COLO668 (cell line): ENCODE data around the gene FBP1.

Experiments used
- DNase-seq: peaks from one replicate; lab custom pipeline; 2025; ENCODE audit not compliant: unreplicated experiment; lab: John Stamatoyannopoulos, UW

Gene FBP1

DNA sequence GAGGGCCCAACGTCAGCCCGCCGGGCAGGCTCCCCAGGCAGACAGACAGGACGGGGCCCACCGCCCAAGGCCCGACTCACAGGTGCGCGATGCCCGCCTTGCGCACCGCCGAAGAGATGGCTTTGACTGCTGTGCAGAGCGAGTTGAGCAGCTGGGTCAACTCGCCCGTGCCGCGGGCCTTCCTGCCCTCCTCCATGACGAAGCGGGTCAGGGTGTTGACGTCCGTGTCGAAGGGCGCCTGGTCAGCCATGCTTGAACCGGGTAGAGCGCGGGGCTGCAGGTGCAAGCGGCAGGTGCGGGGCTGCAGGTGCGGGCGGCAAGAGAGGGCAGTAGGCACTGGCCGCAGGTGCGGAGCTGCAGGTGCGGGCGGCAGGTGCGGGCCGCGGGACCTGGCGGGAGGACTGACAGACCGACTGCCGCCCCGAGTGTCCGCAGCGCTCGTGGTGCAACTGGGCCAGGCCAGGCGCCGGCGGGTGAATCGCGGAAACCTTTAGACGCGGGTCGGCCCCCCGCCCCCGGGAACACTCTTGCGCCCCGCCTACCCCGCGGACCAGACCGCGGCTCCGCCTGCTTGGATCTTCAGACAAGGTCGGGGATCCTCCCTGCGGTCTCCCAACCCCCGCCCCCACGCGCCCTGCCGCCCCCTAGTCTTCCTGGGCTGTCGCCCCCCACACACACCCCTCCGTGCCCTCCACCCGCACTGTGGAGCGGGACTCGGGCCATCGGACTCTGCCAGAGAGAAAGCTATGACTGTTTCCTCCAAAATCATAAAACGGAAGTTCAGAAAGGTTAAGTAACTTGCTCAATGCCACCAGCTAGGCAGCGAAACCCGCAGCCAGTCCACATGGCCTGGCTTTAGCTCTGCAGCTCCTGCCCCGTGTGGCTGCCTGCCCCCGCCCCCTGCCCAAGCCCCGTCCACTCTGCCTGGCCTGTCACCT is at the start of gene FBP1:
TSS of gene FBP1 (minus strand) at position 458 of the 938 bp plus-strand sequence. CDS start at position 250, 208 bp downstream.
- peak; percentile 78 for DNase-seq

DNA sequence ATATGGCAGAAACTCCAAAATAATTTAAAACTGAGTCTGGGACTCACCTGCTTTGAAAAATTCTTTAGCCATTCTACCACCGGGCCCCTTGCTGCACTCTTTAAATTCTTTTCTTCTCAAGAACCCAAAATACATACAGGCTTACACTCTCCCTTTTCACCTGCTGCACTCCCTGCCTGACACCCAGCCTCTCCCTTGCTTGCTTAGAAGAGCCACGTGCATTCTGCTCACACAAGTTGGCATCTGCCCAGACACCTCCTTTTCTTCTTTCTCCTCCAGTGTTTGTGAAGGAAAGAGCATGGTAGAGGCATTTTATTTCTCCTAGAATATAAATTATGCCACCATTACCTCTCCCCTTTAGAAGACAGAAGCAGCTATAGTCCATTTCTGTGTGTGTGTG is 48.1 kb upstream of the FBP1 start:
- no peak for DNase-seq

DNA sequence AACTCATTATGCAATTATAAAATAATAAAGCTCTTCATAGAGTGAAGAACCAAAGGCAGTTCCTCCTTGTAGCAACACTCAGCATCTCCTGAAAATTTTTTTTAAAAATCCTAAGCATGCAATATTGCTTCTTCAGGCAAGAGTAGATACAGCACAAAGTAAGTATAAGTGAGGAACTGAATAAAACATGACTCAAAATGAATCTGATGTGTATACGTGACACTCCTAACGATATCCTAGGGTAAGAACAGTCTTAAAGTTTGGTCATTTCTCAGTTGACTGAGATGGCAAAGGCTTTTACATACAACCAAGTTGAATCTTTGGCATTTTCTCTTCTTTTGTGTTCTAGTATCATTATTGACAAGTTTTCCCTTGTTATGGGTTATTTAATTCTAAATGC is 46.0 kb upstream of the FBP1 start:
- no peak for DNase-seq

DNA sequence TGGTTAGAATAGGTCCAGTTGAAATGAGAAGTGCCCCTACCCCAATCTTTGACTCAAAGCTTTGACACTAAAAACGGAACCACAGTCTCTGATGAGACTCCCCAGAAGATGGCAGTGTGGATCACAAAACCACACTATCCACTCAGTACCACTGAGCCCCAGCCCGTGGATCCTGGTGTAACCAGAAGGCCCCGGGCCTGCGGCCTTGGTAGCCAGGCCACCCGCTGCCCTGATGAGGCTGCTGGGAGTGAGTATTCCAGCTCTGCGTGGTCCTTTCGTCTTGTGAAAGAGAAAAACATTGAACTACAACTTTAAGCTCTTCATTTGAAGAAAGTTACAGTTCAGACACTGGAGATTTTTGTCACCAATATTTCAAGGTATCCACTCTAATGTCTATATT is 42.2 kb upstream of the FBP1 start:
- peak; percentile 76 for DNase-seq

DNA sequence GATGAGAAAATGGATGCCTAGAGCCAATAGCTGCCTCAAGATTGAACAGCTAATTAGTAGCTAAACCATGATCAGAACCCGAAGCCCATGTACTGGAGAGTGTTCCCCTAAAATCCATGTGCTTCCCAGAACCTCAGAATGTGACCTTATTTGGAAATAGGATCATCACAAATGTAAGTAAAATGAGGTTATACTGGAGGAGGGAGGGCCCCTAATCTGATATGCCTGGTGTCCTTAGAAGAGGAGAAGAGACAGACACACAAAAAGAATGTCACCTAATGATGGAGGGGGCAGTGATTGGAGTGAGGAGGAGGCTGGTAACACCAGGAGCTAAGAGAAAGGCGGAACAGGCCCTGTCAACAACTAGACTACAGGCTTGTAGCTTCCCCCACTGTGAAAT is 41.3 kb upstream of the FBP1 start:
- no peak for DNase-seq

DNA sequence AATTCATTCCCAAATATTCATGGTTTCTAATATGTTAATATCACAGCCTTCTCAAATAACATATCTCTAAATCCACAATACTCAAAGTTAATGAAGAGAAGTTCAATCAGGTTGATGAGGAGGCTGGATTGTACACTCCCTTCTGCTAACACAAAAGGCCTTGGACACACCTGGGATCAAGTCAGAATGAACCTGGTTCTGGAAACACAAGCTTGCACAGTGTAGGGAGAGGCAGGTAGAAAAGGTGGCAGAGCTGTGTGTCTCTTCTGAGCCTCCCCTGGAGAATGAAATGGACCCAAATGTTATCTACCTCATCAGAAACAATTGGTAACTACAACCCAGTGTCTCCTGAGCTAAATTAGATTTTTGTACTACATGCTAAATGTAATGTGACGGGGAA is 40.7 kb upstream of the FBP1 start:
- no peak for DNase-seq

DNA sequence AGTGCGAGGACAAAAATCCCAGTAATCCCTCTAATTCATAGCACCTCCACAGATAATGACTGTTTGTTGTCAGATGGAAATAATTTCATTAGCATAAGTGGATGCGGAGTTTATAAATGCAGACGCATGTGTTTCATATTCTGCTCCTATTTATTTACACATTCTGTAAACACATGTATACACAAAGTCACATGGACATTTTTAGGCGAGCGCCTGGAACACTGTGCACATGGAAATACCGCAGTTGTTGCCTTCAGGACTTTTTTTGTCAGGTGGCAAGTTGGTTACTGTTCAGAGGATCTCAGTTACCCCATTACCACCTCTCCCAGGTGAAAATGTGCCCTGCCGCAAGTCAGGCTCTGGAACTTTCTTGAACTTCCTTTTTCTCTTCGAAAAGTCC is 40.3 kb upstream of the FBP1 start:
- DNase-seq, result no peak

DNA sequence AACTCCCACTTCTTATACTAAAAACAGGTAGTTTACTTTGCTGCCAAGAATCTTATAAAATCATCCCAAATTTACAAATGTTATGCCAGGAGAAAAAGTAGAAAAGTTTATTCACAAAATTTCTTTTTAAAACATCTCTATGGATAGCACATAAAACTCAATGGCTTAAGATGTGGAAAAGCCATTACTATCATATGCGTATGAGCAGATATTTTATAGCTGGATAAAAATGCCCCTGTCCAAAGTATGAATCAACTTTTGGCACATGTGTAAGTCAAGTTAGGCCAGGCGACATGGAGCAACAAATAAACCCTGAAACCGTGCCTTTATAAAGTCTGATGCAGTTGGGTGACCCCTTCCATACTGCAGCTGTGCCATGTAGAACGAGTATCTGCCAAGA is 38.6 kb upstream of the FBP1 start:
- no peak for DNase-seq

DNA sequence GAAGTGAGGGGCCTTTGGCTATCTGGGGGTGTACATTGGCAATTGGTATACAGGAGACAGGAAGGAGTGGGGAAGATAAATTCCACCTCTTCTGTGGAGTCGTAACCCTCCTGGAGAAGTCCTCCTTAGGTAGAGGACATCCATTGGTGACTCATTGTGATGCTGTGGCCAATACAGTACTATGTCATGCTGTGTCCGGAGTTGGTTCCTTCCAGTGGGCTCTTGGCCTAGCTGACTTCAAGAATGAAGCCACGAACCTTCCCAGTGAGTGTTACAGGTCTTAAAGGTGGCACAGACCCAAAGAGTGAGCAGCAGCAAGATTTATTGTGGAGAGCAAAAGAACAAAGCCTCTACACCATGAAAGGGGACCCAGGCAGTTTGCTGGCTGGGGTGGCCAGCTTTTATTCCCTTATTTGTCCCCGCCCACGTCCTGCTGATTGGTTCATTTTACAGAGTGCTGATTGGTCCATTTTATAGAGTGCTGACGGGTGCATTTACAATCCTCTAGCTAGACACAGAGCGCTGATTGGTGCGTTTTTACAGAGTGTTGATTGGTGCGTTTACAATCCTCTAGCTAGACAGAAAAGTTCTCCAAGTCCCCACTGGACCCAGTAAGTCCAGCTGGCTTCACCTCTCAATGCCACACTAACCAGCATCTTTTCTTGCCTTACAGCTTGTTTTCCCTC is 37.3 kb upstream of the FBP1 start:
- DNase-seq, result no peak

DNA sequence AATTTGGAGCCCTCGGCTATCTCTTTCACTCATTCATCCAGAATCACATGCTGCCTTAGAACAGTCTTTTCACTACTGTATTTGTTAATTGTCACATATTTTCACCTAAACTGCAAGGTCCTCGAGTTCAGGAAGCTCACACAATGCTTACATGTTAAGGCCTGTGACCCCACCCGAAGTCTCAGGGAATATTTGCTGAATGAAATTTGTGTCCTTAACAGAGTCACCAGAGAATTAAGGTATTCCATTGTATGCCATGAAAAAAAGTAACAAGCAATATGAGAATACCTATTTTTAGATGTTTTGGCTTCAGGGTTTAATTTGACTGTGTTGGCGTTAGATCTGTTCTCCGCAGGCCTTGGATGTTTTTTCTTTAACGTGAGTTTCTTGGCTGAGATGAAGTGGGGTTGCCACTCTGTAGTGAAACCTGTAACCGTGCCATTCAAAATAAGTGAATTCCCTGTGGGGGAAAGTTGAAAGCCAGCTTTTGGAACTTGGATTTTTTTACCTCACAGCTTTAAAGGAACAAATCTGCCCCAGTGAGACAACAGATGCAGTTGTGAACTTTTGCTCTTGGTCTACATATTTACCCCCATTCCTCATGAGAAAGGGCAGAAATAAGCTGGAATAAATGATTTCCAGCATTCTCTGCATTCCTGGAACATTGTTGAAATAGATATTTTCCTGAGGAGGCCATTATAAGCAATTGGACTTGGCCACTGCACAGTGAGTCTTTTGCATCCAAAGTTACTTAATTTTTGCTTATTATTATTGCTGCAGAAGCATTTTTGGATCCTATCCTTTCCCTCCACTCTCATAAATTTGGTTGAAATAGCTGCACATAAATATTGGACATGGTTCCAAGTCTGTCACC is 35.9 kb upstream of the FBP1 start:
- DNase-seq, result no peak

DNA sequence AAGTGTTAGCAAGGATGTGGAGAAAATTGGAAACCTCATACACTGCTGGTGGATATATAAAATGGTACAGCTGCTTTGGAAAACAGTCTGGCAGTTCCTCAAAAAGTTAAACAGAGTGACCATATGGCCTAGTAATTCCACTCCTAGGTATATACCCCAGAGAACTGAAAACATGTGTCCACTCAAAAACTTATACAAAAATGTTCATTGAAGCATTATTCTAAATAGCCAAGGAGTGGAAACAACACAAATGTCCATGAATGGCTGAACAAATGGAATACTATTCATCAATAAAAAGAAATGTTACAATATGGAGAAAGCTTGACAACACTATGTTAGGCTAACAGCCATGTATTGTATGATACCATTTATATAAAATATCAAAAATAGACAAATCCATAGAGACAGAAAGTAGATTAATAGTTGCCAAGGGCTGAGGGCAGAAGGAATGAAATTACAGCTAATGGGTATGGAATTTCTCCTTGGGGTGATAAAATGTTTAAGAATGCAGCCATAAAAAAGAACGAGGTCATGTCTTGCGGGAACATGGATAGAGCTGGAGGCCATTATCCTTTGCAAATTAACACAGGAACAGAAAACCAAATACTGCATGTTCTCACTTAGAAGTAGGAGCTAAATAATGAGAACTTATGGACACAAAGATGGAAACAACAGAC is 33.6 kb upstream of the FBP1 start:
- DNase-seq, result no peak

DNA sequence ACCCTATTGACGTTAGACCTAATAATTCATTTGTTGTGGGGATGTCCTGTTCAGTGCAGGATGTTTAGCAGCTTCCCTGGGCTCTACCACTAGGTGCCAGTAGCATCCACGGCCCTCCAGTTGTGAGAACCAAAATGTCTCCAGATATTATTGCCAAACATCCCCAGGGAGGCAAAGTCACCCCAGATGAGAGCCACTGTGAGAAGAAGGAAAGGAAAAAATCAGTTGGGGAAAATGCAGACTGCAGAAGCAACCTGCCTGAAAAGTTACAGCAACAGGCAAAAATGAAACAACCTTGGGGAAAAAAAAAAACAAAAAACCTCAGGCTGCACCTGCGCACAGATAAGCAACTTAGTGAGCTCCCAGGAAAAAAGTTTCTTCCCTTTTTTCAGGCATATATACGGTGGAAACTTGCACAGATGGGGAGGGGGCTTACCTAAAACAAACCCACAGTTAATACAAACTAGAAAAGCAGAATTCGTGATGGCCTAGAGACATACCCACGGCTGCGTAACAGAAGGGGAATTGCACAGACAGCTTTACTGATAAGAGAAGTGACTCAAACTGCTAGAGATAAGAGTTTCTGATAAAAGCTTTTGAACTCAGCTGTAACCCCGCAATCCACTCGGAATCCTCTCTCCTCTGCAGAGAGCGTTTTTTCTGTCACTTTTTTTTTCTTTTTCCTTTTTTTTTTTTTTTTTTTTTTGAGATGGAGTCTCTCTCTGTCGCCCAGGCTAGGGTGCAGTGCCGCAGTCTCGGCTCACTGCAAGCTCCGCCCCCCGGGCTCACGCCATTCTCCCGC is 29.8 kb upstream of the FBP1 start:
- peak; percentile 60 for DNase-seq

DNA sequence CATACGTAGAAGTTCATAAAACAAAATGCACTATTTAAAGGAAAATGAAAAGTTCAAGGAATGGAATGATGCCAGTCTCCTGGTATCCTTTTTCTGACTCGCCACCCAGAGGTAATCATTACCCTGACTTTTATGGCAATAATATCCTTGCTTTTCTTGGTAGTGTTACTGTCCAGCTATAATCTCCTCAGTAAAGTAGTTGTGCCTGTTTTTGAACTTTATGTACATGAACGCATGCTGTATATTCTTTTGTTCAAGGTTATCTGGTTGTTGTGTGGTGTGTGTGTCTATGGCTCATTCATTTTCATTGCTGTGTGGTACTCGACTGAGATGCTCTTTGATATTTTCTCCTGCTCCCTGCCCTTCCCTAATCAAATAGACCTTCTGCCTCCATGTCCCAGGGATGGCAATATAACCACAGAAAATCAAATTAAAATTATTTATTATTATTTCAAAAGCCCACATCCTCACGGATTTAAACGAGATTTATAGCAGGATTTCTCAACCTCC is 29.2 kb upstream of the FBP1 start:
- DNase-seq, result no peak

DNA sequence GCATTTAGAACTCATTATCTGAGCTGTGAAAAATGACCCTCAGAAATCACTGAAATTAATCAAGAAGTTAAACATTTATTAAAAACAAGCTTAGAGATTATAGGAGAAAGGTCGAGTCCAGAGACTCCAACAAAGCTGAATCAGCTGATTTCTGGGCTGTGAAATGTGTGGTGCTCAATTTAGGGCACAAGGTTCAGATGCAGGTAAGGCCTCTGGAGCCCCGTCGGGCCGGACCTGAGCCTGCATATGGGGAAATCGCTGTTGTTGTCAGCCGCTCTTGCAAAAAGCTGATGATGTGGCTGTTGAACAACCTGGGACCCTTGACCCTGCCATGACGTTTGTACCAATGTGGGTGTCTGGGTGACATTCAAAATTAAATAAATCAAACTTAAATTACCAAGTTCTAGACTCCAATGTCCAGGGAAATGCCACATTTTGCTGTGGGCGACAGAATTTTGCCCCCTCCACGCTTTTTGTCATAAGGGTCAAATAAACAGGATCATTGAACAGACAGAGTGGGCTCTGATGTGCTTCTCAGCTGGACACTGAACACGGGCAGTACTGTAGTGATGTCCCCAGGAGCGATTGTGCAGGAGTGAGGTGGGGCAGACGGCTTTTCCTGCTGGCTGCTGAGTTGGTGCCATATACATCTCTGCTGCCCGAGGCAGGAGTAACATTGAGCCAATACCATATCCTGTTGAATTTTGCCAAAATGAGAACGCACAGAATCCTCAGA is 27.2 kb upstream of the FBP1 start:
- no peak for DNase-seq

DNA sequence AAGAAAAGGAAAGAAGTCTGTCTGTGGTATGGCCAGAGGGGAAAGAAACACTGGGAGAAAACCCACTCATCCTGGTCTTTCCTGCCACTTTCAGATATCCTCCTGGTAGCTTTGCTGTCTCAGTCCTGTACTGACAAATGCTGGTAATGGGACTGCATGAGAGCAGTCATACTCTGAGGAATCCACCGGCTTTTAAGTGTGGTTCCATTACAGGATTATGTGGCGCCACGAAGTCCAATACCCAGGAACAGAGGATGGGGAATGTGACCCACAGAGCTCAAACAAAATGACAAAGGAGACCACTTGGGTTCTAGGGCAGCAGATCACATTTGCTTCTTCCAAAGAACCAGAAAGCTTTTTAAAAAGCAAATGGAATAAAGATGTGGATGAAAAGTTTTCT is 26.3 kb upstream of the FBP1 start:
- no peak for DNase-seq

DNA sequence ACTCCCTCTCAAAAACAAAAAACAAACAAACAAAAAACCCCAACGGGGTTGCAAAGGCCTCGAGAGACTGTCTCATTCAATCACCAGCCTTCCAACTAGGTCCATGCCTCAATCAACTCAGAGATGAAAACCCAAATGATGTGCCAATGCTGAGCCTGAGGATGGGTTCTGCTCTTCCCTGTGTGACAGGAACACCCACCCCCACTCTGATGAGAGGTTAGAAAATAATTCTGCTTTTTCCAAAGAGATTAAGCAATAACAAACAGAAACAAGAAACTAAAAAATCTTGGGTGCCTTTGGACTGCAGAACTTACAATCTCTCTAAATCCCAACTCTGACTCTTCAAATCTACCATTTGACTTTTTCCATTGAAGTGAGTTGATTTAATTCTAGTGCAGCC is 25.5 kb upstream of the FBP1 start:
- no peak for DNase-seq

DNA sequence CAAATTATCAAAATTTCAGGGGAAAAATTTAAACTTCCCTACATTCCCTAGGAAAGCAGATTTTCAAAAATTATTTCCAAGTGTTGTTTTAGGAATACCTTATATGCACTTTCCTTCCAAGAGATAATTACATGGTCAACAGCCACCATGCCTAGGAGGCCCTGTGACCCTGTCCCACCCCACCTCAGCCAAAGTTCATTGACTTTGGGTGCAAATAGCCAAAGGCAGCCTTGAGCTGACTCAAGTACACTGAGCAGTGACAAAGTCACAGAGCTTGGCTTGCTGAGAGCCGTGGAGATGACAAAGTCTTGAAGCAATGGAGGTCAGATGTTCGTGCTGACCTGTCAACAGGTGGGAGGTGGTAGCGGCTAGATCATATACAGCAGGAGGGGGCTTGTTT is 24.3 kb upstream of the FBP1 start:
- no peak for DNase-seq

DNA sequence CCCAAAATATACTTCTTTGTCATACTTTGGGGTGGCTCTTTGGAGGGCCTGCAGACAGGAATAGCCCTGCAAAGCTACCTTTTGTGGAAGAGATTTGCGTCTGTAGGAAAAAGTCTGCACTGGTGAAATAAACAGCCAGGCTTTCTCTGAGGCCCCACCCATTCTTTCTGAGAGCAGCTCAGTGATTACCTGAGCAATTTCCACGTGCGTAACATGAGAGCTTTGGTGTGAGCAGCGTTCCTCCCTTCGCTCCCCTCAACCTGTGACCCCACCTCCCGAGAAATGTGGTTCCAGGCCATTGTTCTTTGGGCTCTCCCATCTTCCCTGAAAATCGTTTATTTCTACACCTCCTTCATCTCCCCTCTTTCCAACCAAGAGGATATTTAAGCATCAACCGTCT is 23.8 kb upstream of the FBP1 start:
- DNase-seq, result no peak

DNA sequence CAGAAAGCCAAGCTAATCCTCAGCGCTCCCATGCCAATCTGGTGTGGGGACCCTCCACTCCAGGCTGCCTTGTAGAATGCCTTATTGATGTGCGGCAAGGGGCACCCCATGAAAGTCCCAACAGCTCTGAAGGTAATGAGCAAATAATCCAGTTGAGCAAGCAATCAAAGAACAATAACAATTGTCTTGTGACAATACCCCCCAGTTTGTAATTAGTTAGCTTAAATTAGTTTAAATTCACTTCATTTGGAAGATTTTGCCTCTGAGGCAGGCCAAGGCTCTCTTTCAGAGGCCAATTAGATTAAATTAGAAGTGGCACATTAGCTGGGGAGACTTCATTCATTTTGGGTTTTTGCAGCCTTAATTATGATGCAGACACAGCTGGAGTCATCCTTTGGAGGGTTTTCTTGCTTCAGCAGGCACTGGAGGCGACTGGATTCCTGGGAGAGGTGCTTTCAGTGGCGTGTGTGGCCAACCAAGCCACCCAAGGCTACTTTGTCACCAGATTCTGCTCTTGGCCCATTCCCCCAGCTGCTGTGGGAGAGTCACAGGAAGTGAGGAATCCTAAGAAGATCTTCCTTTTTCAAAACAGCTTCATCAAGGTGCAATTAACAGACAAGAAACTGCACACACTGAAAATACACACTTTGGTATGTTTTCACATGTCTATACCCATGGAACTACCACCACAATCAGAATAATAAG is 17.9 kb upstream of the FBP1 start:
- no peak for DNase-seq
